A549 (cell line): ENCODE measurements around the gene ATP2A3.

ENCODE experiments used
- ATOH8 ChIP-seq: fragments of 250-450 bp; sonication (Bioruptor Pico); IDR thresholded peaks from 2 replicates; pipeline ENCODE4 v1.5.0; 2020; ENCODE audit warnings: low read depth, mild to moderate bottlenecking, moderate library complexity
- CEBPB ChIP-seq, 2 experiments: fragments of >200 bp in 1 of 2; sonication (Bioruptor Twin) in 1 of 2; formaldehyde crosslinking in 1 of 2; IDR thresholded peaks; 2 replicates each; pipeline ENCODE4 v1.6.1; 2012 to 2016
- CTCF ChIP-seq: fragments of >200 bp; sonication (Bioruptor Twin); formaldehyde crosslinking; IDR thresholded peaks from 3 replicates; pipeline ENCODE4 v1.5.1; 2016
- EP300 ChIP-seq, 2 experiments: fragments of >200 bp; sonication (Bioruptor Twin); formaldehyde crosslinking; IDR thresholded peaks; 2 replicates in 1 of 2; 3 replicates in 1 of 2; pipeline ENCODE4 v1.6.1; 2016 to 2017
- POLR2A ChIP-seq: IDR thresholded peaks from 2 replicates; pipeline ENCODE4 v1.6.1; 2012; ENCODE audit warnings: mild to moderate bottlenecking, low read length
- POLR2AphosphoS2 ChIP-seq: conservative IDR thresholded peaks from 2 replicates; pipeline ENCODE4 v1.6.1; 2012; ENCODE audit warnings: low read length, improper control_type of control experiment, inconsistent platforms

- TF ChIP-seq POLR2AphosphoS2 (no peak), EP300 (IDR thresholded peaks at IDR 0.05) (no peak), CTCF (no peak), CEBPB (IDR thresholded peaks at IDR 0.05) (no peak), ATOH8 (CRISPR knock-in tag) (no peak), POLR2A (no peak)
Observed at GRCh38 chr17:3916825-3917224, 47.4 kb downstream of the ATP2A3 start.
